Body of pancreas (tissue), 4 donors: ENCODE measurements around the gene IGF2BP3. TPM values are rescaled to one million over a fixed set of nuclear protein-coding genes. Genes with fewer than 3 reads are reported as not detected.

Source experiments
- ATAC-seq: fragments of 150-250 bp; one replicate; pipeline ENCODE4 v1.9.1; 2016
- DNase-seq, 4 donors: peaks; one replicate each; pipeline ENCODE4 v3.0.0-alpha.2; 2019
- H3K27ac ChIP-seq, 4 donors: fragments of 200-600 bp; sonication (generic); 1 replicate in 3 of 4; 2 replicates in 1 of 4; pipeline versions ENCODE4 v1.5.1 to v1.6.1; 2016 to 2019; ENCODE audit warnings: mild to moderate bottlenecking in 1 of 4, mixed read lengths in 1 of 4, moderate library complexity in 1 of 4
- H3K27me3 ChIP-seq, 2 donors: fragments of 200-600 bp; sonication (generic); one replicate each; pipeline ENCODE4 v1.6.0; 2016; ENCODE audit warnings: mild to moderate bottlenecking in 1 of 2
- H3K36me3 ChIP-seq, 2 donors: fragments of 200-600 bp; sonication (generic); replicated peaks in 1 of 2; 2 replicates each; pipeline ENCODE4 v1.5.1; 2016; ENCODE audit warnings: low read depth in 2 of 2; ENCODE audit not compliant: insufficient read depth in 1 of 2
- H3K4me1 ChIP-seq: fragments of 200-600 bp; sonication (generic); one replicate; pipeline ENCODE4 v1.6.0; 2016
- H3K4me3 ChIP-seq, 2 donors: fragments of 200-600 bp; sonication (generic); 1 replicate in 1 of 2; 2 replicates in 1 of 2; pipeline ENCODE4 v1.5.1; 2016 to 2019
- H3K9me3 ChIP-seq, 3 donors: fragments of 200-600 bp; sonication (generic); 1 replicate in 2 of 3; 2 replicates in 1 of 3; pipeline ENCODE4 v1.5.1; 2016
- POLR2A ChIP-seq, 3 donors: fragments of 450-650 bp; IDR thresholded peaks; one replicate each; pipeline ENCODE4 v1.6.1; 2016; ENCODE audit warnings: antibody characterized with exemption in 3 of 3, mild to moderate bottlenecking in 2 of 3
- WGBS, 2 donors: methylation state at CpG; one replicate each; pipeline ENCODE4 v1.1.5; 2017; 5-methylcytosine and 5-hydroxymethylcytosine counted together
- intact Hi-C: fragments of 100-400 bp; cut with DNase I; formaldehyde crosslinking; loops from one replicate; pipeline ENCODE4 v1.15.1; 2023
- total RNA-seq, 2 donors: library from RNA; depleted of rRNA; stranded (reverse); fragments of >200 nt; gene quantifications; one replicate each; pipeline ENCODE4 v1.1.0, GENCODE V29; 2016
- TF ChIP-seq, protein P1 (sequence below), 7 experiments: fragments of 450-650 bp in 4 of 7; fragments of 200-600 bp in 3 of 7; sonication (generic) in 3 of 7; IDR thresholded peaks; one replicate each; pipeline ENCODE4 v1.5.1; 2016 to 2019; ENCODE audit warnings: antibody characterized with exemption in 7 of 7

IGF2BP3 gene
- total RNA-seq, 2 donors from 2014 or later = 0.33 to 1.3 TPM

DNA sequence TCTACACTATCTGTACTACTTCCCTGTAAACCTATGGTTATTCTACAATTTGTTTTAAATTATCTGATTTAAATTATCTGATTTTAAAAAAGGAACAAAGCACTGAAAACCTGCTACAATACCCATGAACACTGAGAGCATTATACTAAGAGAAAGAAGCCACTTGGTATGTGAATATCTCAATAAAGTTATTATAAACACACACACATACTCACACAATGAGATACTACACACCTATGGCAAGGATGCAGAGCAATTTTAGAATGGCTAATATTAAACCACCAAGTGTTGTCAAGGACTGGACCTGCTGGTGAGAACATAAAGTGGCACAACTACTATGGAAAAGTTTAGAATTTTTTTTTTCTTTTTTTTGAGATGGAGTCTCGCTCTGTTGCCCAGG lies 82.7 kb downstream of the IGF2BP3 start:
- DNase-seq = no peak
- ATAC-seq = no peak
- intact Hi-C loops = no loop called here
- TF ChIP-seq, protein P1, sequence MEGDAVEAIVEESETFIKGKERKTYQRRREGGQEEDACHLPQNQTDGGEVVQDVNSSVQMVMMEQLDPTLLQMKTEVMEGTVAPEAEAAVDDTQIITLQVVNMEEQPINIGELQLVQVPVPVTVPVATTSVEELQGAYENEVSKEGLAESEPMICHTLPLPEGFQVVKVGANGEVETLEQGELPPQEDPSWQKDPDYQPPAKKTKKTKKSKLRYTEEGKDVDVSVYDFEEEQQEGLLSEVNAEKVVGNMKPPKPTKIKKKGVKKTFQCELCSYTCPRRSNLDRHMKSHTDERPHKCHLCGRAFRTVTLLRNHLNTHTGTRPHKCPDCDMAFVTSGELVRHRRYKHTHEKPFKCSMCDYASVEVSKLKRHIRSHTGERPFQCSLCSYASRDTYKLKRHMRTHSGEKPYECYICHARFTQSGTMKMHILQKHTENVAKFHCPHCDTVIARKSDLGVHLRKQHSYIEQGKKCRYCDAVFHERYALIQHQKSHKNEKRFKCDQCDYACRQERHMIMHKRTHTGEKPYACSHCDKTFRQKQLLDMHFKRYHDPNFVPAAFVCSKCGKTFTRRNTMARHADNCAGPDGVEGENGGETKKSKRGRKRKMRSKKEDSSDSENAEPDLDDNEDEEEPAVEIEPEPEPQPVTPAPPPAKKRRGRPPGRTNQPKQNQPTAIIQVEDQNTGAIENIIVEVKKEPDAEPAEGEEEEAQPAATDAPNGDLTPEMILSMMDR (IDR thresholded peaks at IDR 0.05) = no peak
- no peak for TF ChIP-seq POLR2A (IDR thresholded peaks at IDR 0.05)
- 94 to 100% methylated on average over 1 of the region's 1 CpG for WGBS, 2 donors
- Histone ChIP-seq H3K4me3 (no peak overlapping the region), H3K27me3 (no peaks in the 10 kb centered on the region), H3K4me1 (peaks cover 20% of the 10 kb centered on the region), H3K36me3 (no peaks in the 10 kb centered on the region), H3K27ac (no peak overlapping the region), H3K9me3 (no peaks in the 10 kb centered on the region)

DNA sequence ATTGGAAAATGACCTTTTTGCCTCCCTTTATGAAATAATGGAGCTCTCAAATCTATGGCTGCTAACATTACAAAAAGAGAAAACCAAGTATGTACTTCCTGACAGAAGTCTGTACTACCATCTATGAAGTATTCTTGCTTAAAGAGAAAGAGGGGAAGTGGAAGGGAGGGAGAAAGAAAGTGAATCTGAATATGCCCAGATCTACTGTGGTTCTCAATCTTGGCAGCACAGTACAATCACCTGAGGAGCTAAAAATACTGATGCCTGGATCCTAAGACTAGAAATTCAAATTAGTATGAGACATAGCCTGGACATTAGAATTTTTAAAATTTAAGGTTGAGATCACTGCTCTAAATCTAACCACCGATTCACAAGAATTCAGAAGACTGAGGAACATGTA lies 85.2 kb downstream of the IGF2BP3 start:
- intact Hi-C loops = no loop called here
- no peak for TF ChIP-seq POLR2A (IDR thresholded peaks at IDR 0.05)
- TF ChIP-seq, protein P1 (IDR thresholded peaks at IDR 0.05) = no peak
- H3K9me3 ChIP-seq = no peaks in the 10 kb centered on the region
- DNase-seq (no peak), ATAC-seq (no peak)
- H3K36me3 ChIP-seq = no peaks in the 10 kb centered on the region
- WGBS, 2 donors = 93 to 96% methylated on average over 1 of the region's 1 CpG
- H3K27me3 ChIP-seq = no peaks in the 10 kb centered on the region
- H3K27ac ChIP-seq = no peak overlapping the region
- H3K4me1 ChIP-seq = peaks cover under 1% of the 10 kb centered on the region
- H3K4me3 ChIP-seq = no peak overlapping the region

DNA sequence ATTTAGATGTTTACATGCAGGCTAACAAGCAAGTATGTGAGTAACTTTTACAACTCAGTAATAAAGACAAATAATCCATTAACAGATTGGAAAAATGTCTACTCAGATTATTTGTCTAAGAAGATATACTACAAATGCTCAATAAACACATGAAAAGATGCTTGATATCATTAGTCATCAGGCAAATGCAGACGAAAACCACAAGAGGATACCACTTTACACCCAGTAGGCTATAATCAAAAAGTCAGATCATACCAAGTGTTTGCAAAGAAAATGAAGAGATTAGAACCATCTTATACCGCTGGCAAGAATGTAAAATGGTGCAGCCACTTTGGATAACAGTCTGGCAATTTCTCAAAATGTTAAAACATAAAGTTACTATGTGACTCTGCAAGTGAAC lies 87.1 kb downstream of the IGF2BP3 start:
- Histone ChIP-seq H3K4me3 (no peak overlapping the region), H3K36me3 (no peaks in the 10 kb centered on the region), H3K4me1 (peaks cover 5% of the 10 kb centered on the region), H3K9me3 (no peaks in the 10 kb centered on the region), H3K27ac (no peak overlapping the region), H3K27me3 (no peaks in the 10 kb centered on the region)
- intact Hi-C loops = no loop called here
- DNase-seq (no peak), ATAC-seq (no peak)
- TF ChIP-seq, protein P1 (IDR thresholded peaks at IDR 0.05) = no peak
- TF ChIP-seq POLR2A (IDR thresholded peaks at IDR 0.05) = no peak
- WGBS, 2 donors = 88% methylated on average over 2 of the region's 2 CpGs

DNA sequence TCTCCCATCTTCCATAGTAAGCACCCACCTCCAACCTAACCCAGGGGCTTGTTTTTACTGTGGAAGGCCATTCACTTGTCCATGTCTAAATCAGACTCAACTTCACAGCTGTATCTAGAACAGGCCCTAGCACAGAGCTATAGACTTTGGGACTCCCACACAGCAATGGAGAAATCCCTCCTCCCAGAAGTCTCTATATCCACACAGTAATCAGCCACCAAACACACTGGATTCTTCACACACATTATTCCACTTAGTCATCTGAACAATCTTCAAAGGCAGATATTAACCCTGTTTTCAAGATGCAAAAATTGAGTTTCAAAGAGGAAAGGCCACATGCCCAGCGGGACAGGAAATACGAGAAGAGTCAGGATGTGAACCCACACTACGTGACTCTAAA lies 89.3 kb downstream of the IGF2BP3 start:
- DNase-seq (no peak), ATAC-seq (no peak)
- no peak for TF ChIP-seq POLR2A (IDR thresholded peaks at IDR 0.05)
- TF ChIP-seq, protein P1 (IDR thresholded peaks at IDR 0.05) = no peak
- intact Hi-C loops = no loop called here
- WGBS, 2 donors = 92 to 97% methylated on average over 3 of the region's 3 CpGs
- Histone ChIP-seq H3K27ac (no peak overlapping the region), H3K9me3 (no peaks in the 10 kb centered on the region), H3K27me3 (no peaks in the 10 kb centered on the region), H3K4me3 (no peak overlapping the region), H3K36me3 (no peaks in the 10 kb centered on the region), H3K4me1 (peaks cover 5% of the 10 kb centered on the region)

DNA sequence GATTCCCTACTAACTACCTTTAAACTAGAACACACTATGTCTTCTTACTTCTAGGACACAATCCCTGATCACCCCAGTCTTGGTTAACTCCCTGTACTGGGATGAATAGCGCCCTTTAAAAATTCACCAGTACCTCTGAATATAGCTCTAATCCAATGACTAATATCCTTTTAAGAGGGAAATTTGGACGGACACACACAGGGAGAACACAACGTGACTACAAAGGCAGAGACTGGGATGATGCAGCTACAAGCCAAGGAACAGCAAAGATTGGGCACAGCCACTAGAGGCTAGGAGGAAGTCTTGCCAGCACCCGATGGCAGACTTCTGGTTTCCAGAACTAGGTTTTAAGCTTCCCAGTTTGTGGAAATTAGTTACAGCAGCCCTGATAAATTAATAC lies 89.7 kb downstream of the IGF2BP3 start:
- Histone ChIP-seq H3K4me1 (peaks cover 5% of the 10 kb centered on the region), H3K9me3 (no peaks in the 10 kb centered on the region), H3K27ac (no peak overlapping the region), H3K36me3 (no peaks in the 10 kb centered on the region), H3K4me3 (no peak overlapping the region), H3K27me3 (no peaks in the 10 kb centered on the region)
- DNase-seq = no peak
- TF ChIP-seq, protein P1 (IDR thresholded peaks at IDR 0.05) = no peak
- no peak for TF ChIP-seq POLR2A (IDR thresholded peaks at IDR 0.05)
- no peak for ATAC-seq
- intact Hi-C loops = no loop called here
- WGBS, 2 donors = 65 to 67% methylated on average over 4 of the region's 4 CpGs
